ENCODE results near the gene PGBD5. TPM values are rescaled to one million over a fixed set of nuclear protein-coding genes. Genes with fewer than 3 reads are reported as not detected.

Gene PGBD5
- total RNA-seq, 3 donors from 2014 or later (not counting 1 experiment from before 2014, with no cell fraction given) = 0.02 to 0.90 TPM; not detected in 1

GRCh38 chr1:230427094-230427876 lies 1.2 kb upstream of the PGBD5 start:
- Histone ChIP-seq H3K36me3 (ENCODE audit: control insufficient read depth, insufficient read depth, low read length) (no peaks in the 10 kb centered on the region), H3K27ac (ENCODE audit: low read length) (no peak overlapping the region), H3K4me3 (ENCODE audit: low read length) (no peak overlapping the region), H3K9me3 (ENCODE audit: control insufficient read depth, insufficient read depth, low read length) (no peaks in the 10 kb centered on the region), H3K4me1 (ENCODE audit: control insufficient read depth, insufficient read depth, low read length) (peaks cover 13% of the 10 kb centered on the region), H3K27me3 (ENCODE audit: control insufficient read depth, insufficient read depth, low read length) (peaks cover 32% of the 10 kb centered on the region)
- Mint-ChIP-seq H3K9me3 (peaks cover 0 to 2% of the 10 kb centered on the region in 2 donors), H3K36me3 (peaks cover 7% of the 10 kb centered on the region), H3K27ac (no peak overlapping the region), H3K4me3 (peak overlapping the region; percentile 82), H3K4me1 (peaks cover 15 to 18% of the 10 kb centered on the region in 2 donors), H3K27me3 (ENCODE audit: low read depth in 2 of 2) (peaks cover 46 to 55% of the 10 kb centered on the region in 2 donors)
- TF ChIP-seq CTCF (IDR thresholded peaks at IDR 0.05) = no peak
- intact Hi-C loops (cut with micrococcal nuclease) = no loop called here
- ATAC-seq = no peak
- no peak for DNase-seq
- WGBS (ENCODE audit: insufficient coverage) = 65% methylated on average over 10 of the region's 11 CpGs

- H3K4me3 ChIP-seq (ENCODE audit: low read length) = no peak overlapping the region
- DNase-seq = no peak
- H3K36me3 Mint-ChIP-seq = peaks cover 7% of the 10 kb centered on the region
Measured at GRCh38 chr1:230425252-230426091, 660 bp downstream of the PGBD5 start.

GRCh38 chr1:230424391-230425251 lies 1.5 kb downstream of the PGBD5 start:
- Histone ChIP-seq H3K4me1 (ENCODE audit: control insufficient read depth, insufficient read depth, low read length) (peaks cover 13% of the 10 kb centered on the region), H3K27ac (ENCODE audit: low read length) (no peak overlapping the region), H3K9me3 (ENCODE audit: control insufficient read depth, insufficient read depth, low read length) (no peaks in the 10 kb centered on the region), H3K4me3 (ENCODE audit: low read length) (no peak overlapping the region), H3K27me3 (ENCODE audit: control insufficient read depth, insufficient read depth, low read length) (peaks cover 32% of the 10 kb centered on the region), H3K36me3 (ENCODE audit: control insufficient read depth, insufficient read depth, low read length) (no peaks in the 10 kb centered on the region)
- DNase-seq (no peak), ATAC-seq (no peak)
- 12% methylated on average over 33 of the region's 33 CpGs for WGBS (ENCODE audit: insufficient coverage)
- Mint-ChIP-seq H3K36me3 (peaks cover 7% of the 10 kb centered on the region), H3K4me3 (peak overlapping the region; percentile 78), H3K27ac (no peak overlapping the region), H3K9me3 (peaks cover 2% of the 10 kb centered on the region in 2 donors), H3K27me3 (ENCODE audit: low read depth in 2 of 2) (peaks cover 51 to 62% of the 10 kb centered on the region in 2 donors), H3K4me1 (peaks cover 23 to 25% of the 10 kb centered on the region in 2 donors)
- TF ChIP-seq CTCF (IDR thresholded peaks at IDR 0.05) = no peak
- intact Hi-C loops (cut with micrococcal nuclease) = no loop called here

More at GRCh38 chr1:230425252-230426091, 660 bp downstream of the PGBD5 start:
- intact Hi-C loops (cut with micrococcal nuclease) = no loop called here
- H3K36me3 ChIP-seq (ENCODE audit: control insufficient read depth, insufficient read depth, low read length) = no peaks in the 10 kb centered on the region
- no peaks in the 10 kb centered on the region for H3K9me3 ChIP-seq (ENCODE audit: control insufficient read depth, insufficient read depth, low read length)
- ATAC-seq = peak in 1 of 3 donors; percentile 3
- peak overlapping the region; percentile 78 for H3K4me3 Mint-ChIP-seq
- H3K27ac ChIP-seq (ENCODE audit: low read length) = no peak overlapping the region
- TF ChIP-seq CTCF (IDR thresholded peaks at IDR 0.05) = no peak
- peaks cover 53 to 66% of the 10 kb centered on the region in 2 donors for H3K27me3 Mint-ChIP-seq (ENCODE audit: low read depth in 2 of 2)
- WGBS (ENCODE audit: insufficient coverage) = 2% methylated on average over 108 of the region's 108 CpGs
- H3K4me1 ChIP-seq (ENCODE audit: control insufficient read depth, insufficient read depth, low read length) = peaks cover 13% of the 10 kb centered on the region
- H3K9me3 Mint-ChIP-seq = peaks cover 2% of the 10 kb centered on the region in 2 donors
- no peak overlapping the region for H3K27ac Mint-ChIP-seq
- H3K4me1 Mint-ChIP-seq = peaks cover 23 to 25% of the 10 kb centered on the region in 2 donors
- H3K27me3 ChIP-seq (ENCODE audit: control insufficient read depth, insufficient read depth, low read length) = peaks cover 32% of the 10 kb centered on the region
